GM19043 (cell line): ENCODE results near the gene OR5K4.
"Not testable (repeated sequence)": the region's sequence is repeated elsewhere in the genome, so short reads cannot be mapped to it uniquely, and the experiment has no call there.

ENCODE experiments used
- ATAC-seq: cut with Tn5 transposase; IDR thresholded peaks from one replicate; pipeline ENCODE4 v1.9.1; 2021; ENCODE audit warnings: low read depth; ENCODE audit not compliant: unreplicated experiment

The OR5K4 gene

GRCh38 chr3:98367464-98368246 is 14.0 kb downstream of the OR5K4 start:
- no peak for ATAC-seq

GRCh38 chr3:98371186-98371585 is 17.5 kb downstream of the OR5K4 start:
- no peak for ATAC-seq

- no peak for ATAC-seq
Measured at GRCh38 chr3:98371853-98372252, 18.2 kb downstream of the OR5K4 start.

- ATAC-seq: no peak
Measured at GRCh38 chr3:98372445-98372844, 18.8 kb downstream of the OR5K4 start.

- ATAC-seq: no peak
Measured at GRCh38 chr3:98376631-98377030, 23.0 kb downstream of the OR5K4 start.

GRCh38 chr3:98388147-98388546 is 34.5 kb downstream of the OR5K4 start:
- no peak for ATAC-seq

GRCh38 chr3:98390366-98390765 is 36.7 kb downstream of the OR5K4 start, which contains the start of gene OR5K3:
OR5K3 (plus strand) TSS chr3:98390666; CDS start chr3:98390666, 0 bp downstream.
- ATAC-seq: no peak

GRCh38 chr3:98395101-98395500 is 41.4 kb downstream of the OR5K4 start:
- ATAC-seq: no peak

GRCh38 chr3:98396482-98396881 is 42.8 kb downstream of the OR5K4 start:
- not testable (repeated sequence) for ATAC-seq

GRCh38 chr3:98398513-98398912 is 44.9 kb downstream of the OR5K4 start:
- ATAC-seq: no peak

GRCh38 chr3:98402507-98402906 is 48.9 kb downstream of the OR5K4 start:
- no peak for ATAC-seq

GRCh38 chr3:98404010-98404409 is 50.4 kb downstream of the OR5K4 start:
- no peak for ATAC-seq
